Stimulated activated CD8-positive, alpha-beta memory T cell treated with anti-CD3 and anti-CD28 coated beads, Interleukin-4, amount 100 ng/mL, for 4 hours (primary cell): ENCODE data around the gene EIF4E1B.

ENCODE experiments used
- DNase-seq, 2 donors: peaks; one replicate each; pipeline ENCODE4 v3.0.0-alpha.2; 2020; ENCODE audit warnings: low read depth in 2 of 2, low spot score in 1 of 2

EIF4E1B gene

GRCh38 chr5:176685010-176685409, 54.5 kb downstream of the EIF4E1B start:
- no peak for DNase-seq

GRCh38 chr5:176687247-176687646, 56.8 kb downstream of the EIF4E1B start:
- no peak for DNase-seq

GRCh38 chr5:176687881-176688280, 57.4 kb downstream of the EIF4E1B start:
- DNase-seq, result no peak

GRCh38 chr5:176690911-176691310, 60.4 kb downstream of the EIF4E1B start:
- DNase-seq, result no peak

GRCh38 chr5:176691524-176691923, 61.0 kb downstream of the EIF4E1B start:
- DNase-seq, result no peak

GRCh38 chr5:176692326-176692725, 61.9 kb downstream of the EIF4E1B start:
- no peak for DNase-seq

GRCh38 chr5:176692839-176693476, 62.5 kb downstream of the EIF4E1B start:
- no peak for DNase-seq

- no peak for DNase-seq
These were observed 63.0 kb downstream of the EIF4E1B start for GRCh38 chr5:176693477-176693851.

GRCh38 chr5:176694146-176694545, 63.7 kb downstream of the EIF4E1B start:
- no peak for DNase-seq

GRCh38 chr5:176694631-176695030, 64.2 kb downstream of the EIF4E1B start:
- no peak for DNase-seq

GRCh38 chr5:176695073-176695472, 64.6 kb downstream of the EIF4E1B start:
- DNase-seq, result no peak
